ENCODE results near the gene PCDHB11. TPM values are rescaled to one million over a fixed set of nuclear protein-coding genes. Genes with fewer than 3 reads are reported as not detected.
"Not testable (repeated sequence)": the region's sequence is repeated elsewhere in the genome, so short reads cannot be mapped to it uniquely, and the experiment has no call there.

Gene PCDHB11
- not detected in 2 replicates for total RNA-seq

DNA sequence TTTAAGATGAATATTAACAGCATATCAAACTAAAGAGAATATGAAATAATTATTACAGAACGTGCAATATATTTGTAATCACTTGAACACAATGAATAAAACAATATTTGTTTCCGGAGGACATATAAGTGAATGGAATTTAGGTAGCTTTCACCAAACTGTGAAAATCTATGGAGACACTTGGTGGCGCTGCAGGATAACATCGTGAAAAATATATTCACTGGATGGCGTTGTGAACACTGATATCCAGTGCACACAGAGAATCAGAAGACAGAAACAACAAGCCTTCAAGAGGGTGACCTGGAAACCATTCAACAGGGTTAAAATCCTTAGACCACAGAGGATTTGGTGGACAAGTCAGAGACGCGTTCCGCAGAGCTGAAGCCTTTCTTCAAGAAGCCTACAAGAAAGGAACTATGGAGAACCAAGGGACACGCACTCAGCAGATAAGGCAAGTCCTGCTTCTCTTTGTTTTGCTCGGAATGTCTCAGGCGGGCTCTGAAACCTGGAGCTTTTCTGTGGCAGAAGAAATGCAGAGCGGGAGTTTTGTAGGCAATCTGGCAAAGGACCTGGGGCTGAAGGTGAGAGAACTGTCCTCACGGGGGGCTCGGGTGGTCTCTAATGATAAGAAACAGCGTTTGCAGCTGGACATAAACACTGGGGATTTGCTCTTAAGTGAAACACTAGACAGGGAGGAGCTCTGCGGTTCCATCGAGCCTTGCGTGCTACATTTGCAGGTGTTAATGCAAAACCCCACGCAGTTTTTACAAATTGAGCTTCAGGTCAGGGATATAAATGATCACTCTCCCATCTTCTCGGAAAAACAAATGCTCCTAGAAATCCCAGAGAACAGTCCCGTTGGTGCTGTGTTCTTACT, at the start of gene PCDHB11:
Gene PCDHB11 (plus strand): TSS at position 269 of the 877 bp plus-strand sequence. CDS start 148 bp downstream, at position 417.
- H3K4me3 Mint-ChIP-seq = no peak within 1 kb of the TSS
- intact Hi-C loops (cut with micrococcal nuclease) = loop anchor here (10.0 kb wide), 1 partner anchor 355 kb away; no protein-coding TSS in a partner anchor
- no peak for DNase-seq
- H3K9me3 Mint-ChIP-seq = peaks cover 22% of the 10 kb centered on the region
- no peaks in the 10 kb centered on the region for H3K36me3 Mint-ChIP-seq (ENCODE audit: low read depth)
- H3K27me3 Mint-ChIP-seq = no peaks in the 10 kb centered on the region
- H3K27ac Mint-ChIP-seq = no peak within 1 kb of the TSS
- no peaks in the 10 kb centered on the region for H3K4me1 Mint-ChIP-seq

GRCh38 chr5:141149812-141150211, 49.6 kb upstream of the PCDHB11 start, which contains the start of gene PCDHB6:
Gene PCDHB6 (plus strand): TSS chr5:141150057. CDS start chr5:141150258, 201 bp downstream.
- no peaks in the 10 kb centered on the region for H3K27me3 Mint-ChIP-seq
- intact Hi-C loops (cut with micrococcal nuclease) = no loop called here
- peaks cover 5% of the 10 kb centered on the region for H3K36me3 Mint-ChIP-seq (ENCODE audit: low read depth)
- no peaks in the 10 kb centered on the region for H3K4me1 Mint-ChIP-seq
- peaks cover 23% of the 10 kb centered on the region for H3K9me3 Mint-ChIP-seq
- DNase-seq = no peak
- H3K4me3 Mint-ChIP-seq = no peak within 1 kb of the TSS
- H3K27ac Mint-ChIP-seq = no peak within 1 kb of the TSS

- no peak overlapping the region for H3K4me3 Mint-ChIP-seq
- no peak overlapping the region for H3K27ac Mint-ChIP-seq
- no peaks in the 10 kb centered on the region for H3K4me1 Mint-ChIP-seq
- H3K36me3 Mint-ChIP-seq (ENCODE audit: low read depth) = peaks cover 5% of the 10 kb centered on the region
- no peaks in the 10 kb centered on the region for H3K27me3 Mint-ChIP-seq
- no peak for DNase-seq
- intact Hi-C loops (cut with micrococcal nuclease) = no loop called here
- peaks cover 23% of the 10 kb centered on the region for H3K9me3 Mint-ChIP-seq
Measured at GRCh38 chr5:141150224-141150992, 49.0 kb upstream of the PCDHB11 start.

- Mint-ChIP-seq H3K36me3 (ENCODE audit: low read depth) (peaks cover 5% of the 10 kb centered on the region), H3K4me3 (no peak overlapping the region), H3K9me3 (peaks cover 23% of the 10 kb centered on the region), H3K27me3 (no peaks in the 10 kb centered on the region), H3K27ac (no peak overlapping the region), H3K4me1 (no peaks in the 10 kb centered on the region)
- DNase-seq = no peak
- intact Hi-C loops (cut with micrococcal nuclease) = no loop called here
Measured at GRCh38 chr5:141150993-141151325, 48.5 kb upstream of the PCDHB11 start.

DNA sequence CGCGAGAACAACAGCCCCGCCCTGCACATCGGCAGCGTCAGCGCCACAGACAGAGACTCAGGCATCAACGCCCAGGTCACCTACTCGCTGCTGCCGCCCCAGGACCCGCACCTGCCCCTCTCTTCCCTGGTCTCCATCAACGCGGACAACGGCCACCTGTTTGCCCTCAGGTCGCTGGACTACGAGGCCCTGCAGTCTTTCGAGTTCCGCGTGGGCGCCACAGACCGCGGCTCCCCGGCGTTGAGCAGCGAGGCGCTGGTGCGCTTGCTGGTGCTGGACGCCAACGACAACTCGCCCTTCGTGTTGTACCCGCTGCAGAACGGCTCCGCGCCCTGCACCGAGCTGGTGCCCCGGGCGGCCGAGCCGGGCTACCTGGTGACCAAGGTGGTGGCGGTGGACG, 47.8 kb upstream of the PCDHB11 start:
- H3K36me3 Mint-ChIP-seq (ENCODE audit: low read depth); H3K4me1 Mint-ChIP-seq; intact Hi-C loops (cut with micrococcal nuclease); DNase-seq; H3K27ac Mint-ChIP-seq; H3K4me3 Mint-ChIP-seq; H3K27me3 Mint-ChIP-seq: not testable (repeated sequence)
- H3K9me3 Mint-ChIP-seq = peaks cover 23% of the 10 kb centered on the region

- H3K27me3 Mint-ChIP-seq; DNase-seq; H3K27ac Mint-ChIP-seq; H3K36me3 Mint-ChIP-seq (ENCODE audit: low read depth); intact Hi-C loops (cut with micrococcal nuclease); H3K4me3 Mint-ChIP-seq; H3K4me1 Mint-ChIP-seq: not testable (repeated sequence)
- peaks cover 23% of the 10 kb centered on the region for H3K9me3 Mint-ChIP-seq
Measured at GRCh38 chr5:141152096-141152495, 47.3 kb upstream of the PCDHB11 start.

DNA sequence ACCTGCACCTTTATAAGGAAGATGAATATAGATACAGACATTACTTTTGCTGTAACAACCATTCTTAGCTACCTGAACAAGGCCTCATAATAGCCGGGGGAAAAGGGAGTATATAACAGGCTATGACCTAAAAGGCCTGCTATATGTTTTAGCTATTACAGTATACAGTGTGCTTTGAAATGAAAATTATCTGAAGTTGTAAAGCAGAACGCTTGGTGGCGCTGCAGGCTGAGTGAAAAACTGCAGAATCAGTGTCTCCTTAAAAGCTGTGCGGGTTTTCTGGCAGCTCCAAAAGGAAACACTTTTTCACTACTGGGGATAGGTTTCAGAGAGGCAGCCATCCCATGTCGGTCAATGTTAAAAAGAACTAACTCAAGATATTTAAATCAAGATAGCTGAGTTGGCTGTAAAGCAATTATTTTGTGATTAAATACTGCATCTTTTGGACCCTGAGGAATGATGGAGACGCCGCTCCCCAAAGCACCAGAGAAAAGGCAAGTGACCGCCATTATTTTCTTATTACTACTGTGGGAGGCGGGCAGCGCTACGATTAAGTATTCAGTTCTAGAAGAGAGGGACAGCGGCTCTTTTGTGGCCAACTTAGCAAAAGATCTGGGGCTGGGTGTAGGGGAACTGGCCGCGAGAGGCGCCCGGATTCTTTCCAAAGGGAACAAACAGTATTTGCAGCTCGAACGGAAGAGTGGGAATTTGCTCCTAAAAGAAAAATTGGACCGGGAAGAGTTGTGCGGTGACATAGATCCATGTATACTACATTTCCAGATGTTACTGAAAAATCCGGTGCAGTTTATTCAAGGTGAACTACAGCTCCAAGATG, 43.7 kb upstream of the PCDHB11 start:
- Mint-ChIP-seq H3K36me3 (ENCODE audit: low read depth) (peaks cover 5% of the 10 kb centered on the region), H3K27me3 (no peaks in the 10 kb centered on the region), H3K4me1 (no peaks in the 10 kb centered on the region), H3K27ac (no peak overlapping the region), H3K4me3 (no peak overlapping the region), H3K9me3 (peaks cover 11% of the 10 kb centered on the region)
- intact Hi-C loops (cut with micrococcal nuclease) = no loop called here
- no peak for DNase-seq

- H3K4me3 Mint-ChIP-seq; H3K27ac Mint-ChIP-seq; H3K27me3 Mint-ChIP-seq; intact Hi-C loops (cut with micrococcal nuclease); H3K36me3 Mint-ChIP-seq (ENCODE audit: low read depth); DNase-seq; H3K4me1 Mint-ChIP-seq; H3K9me3 Mint-ChIP-seq: not testable (repeated sequence)
Measured at GRCh38 chr5:141157356-141157755, 42.1 kb upstream of the PCDHB11 start.

GRCh38 chr5:141157901-141158300, 41.5 kb upstream of the PCDHB11 start:
- H3K27me3 Mint-ChIP-seq; H3K4me3 Mint-ChIP-seq; H3K27ac Mint-ChIP-seq; H3K4me1 Mint-ChIP-seq; intact Hi-C loops (cut with micrococcal nuclease); H3K9me3 Mint-ChIP-seq; DNase-seq; H3K36me3 Mint-ChIP-seq (ENCODE audit: low read depth): not testable (repeated sequence)

DNA sequence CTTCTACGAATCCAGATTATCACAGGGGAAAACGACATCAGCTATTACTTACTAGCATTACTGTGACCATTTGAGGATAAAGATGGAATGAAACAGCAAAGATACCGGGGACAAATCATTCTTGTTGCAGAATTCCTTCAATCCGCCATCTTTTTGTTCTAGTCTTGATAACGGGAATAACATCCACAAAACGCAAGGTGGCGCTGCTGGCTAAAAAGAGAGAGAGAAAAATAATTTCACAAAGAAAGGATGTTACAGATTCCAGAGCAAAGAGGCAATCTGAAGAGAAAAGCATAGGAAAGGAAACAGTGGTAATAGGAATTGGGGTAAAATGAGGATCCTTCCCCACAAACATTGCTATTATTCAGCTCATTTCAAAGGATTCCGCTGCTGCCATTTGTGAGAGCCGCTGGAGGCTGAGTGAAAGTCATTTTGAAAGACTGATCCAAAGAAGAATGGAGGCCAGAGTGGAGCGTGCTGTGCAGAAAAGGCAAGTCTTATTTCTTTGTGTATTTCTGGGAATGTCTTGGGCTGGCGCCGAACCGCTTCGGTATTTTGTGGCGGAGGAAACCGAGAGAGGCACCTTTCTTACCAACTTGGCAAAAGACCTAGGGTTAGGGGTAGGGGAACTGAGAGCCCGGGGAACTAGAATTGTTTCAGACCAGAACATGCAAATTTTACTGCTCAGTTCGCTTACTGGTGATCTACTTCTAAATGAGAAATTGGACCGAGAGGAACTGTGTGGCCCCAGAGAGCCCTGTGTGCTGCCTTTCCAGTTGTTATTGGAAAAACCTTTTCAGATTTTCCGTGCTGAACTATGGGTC, 26.8 kb upstream of the PCDHB11 start, which contains the start of gene PCDHB7:
Gene PCDHB7 (plus strand): TSS at position 264 of the 824 bp plus-strand sequence. CDS start 192 bp downstream, at position 456.
- no peak within 1 kb of the TSS for H3K27ac Mint-ChIP-seq
- H3K36me3 Mint-ChIP-seq (ENCODE audit: low read depth) = peaks cover 2% of the 10 kb centered on the region
- intact Hi-C loops (cut with micrococcal nuclease) = no loop called here
- peak; percentile 66 for DNase-seq
- H3K4me1 Mint-ChIP-seq = no peaks in the 10 kb centered on the region
- no peak within 1 kb of the TSS for H3K4me3 Mint-ChIP-seq
- no peaks in the 10 kb centered on the region for H3K9me3 Mint-ChIP-seq
- no peaks in the 10 kb centered on the region for H3K27me3 Mint-ChIP-seq

DNA sequence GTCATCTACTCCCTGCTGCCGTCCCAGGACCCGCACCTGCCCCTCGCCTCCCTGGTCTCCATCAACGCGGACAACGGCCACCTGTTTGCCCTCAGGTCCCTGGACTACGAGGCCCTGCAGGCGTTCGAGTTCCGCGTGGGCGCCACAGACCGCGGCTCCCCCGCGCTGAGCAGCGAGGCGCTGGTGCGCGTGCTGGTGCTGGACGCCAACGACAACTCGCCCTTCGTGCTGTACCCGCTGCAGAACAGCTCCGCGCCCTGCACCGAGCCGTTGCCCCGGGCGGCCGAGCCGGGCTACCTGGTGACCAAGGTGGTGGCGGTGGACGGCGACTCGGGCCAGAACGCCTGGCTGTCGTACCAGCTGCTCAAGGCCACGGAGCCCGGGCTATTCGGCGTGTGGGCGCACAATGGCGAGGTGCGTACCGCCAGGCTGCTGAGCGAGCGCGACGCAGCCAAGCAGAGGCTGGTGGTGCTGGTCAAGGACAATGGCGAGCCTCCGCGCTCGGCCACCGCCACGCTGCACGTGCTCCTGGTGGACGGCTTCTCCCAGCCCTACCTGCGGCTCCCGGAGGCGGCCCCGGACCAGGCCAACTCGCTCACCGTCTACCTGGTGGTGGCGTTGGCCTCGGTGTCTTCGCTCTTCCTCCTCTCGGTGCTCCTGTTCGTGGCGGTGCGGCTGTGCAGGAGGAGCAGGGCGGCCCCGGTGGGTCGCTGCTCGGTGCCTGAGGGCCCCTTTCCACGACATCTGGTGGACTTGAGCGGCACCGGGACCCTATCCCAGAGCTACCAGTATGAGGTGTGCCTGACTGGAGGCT, 24.9 kb upstream of the PCDHB11 start:
- DNase-seq; H3K36me3 Mint-ChIP-seq (ENCODE audit: low read depth); H3K4me1 Mint-ChIP-seq; H3K4me3 Mint-ChIP-seq; intact Hi-C loops (cut with micrococcal nuclease); H3K9me3 Mint-ChIP-seq; H3K27ac Mint-ChIP-seq; H3K27me3 Mint-ChIP-seq: not testable (repeated sequence)

DNA sequence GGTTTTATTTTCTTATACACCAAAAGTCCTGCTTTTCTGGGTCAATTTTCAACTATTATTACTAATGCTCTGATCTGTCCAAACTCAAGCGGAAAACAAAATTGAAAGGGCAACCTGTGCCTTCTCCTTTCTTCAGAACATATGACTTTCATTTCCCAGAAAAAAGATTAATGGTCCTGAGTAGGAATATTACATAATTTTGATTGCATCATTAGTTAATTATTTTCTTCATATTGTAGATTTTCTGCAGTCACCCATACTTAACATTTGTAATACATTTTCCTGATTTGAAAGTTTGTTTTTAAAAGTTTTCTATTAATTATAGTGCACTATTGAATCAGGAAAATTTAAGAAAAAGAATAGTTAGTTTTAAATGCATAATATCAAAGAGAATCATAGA, 23.5 kb upstream of the PCDHB11 start:
- no peaks in the 10 kb centered on the region for H3K27me3 Mint-ChIP-seq
- intact Hi-C loops (cut with micrococcal nuclease) = no loop called here
- H3K9me3 Mint-ChIP-seq = peaks cover 3% of the 10 kb centered on the region
- H3K4me1 Mint-ChIP-seq = no peaks in the 10 kb centered on the region
- no peak overlapping the region for H3K27ac Mint-ChIP-seq
- no peak overlapping the region for H3K4me3 Mint-ChIP-seq
- peaks cover 2% of the 10 kb centered on the region for H3K36me3 Mint-ChIP-seq (ENCODE audit: low read depth)
- DNase-seq = no peak

Data from activated CD4-positive, alpha-beta T cell treated with anti-CD3 and anti-CD28 coated beads, Interleukin-2, amount 10 ng/mL, durations not matched to agents 24 days and 14 days (primary cell).